ENCODE results near the gene ARHGAP45.
A peak's percentile ranks its signal among the peaks of the same experiment; 100 is the strongest.

ARHGAP45 gene

GRCh38 chr19:1136201-1136600 lies 69.2 kb downstream of the ARHGAP45 start:
- DNase-seq (no peak), ATAC-seq (no peak)
- Mint-ChIP-seq H3K9me3 (no peaks in the 10 kb centered on the region), H3K36me3 (ENCODE audit: low read depth) (peaks cover 9% of the 10 kb centered on the region), H3K4me1 (peaks cover 24% of the 10 kb centered on the region), H3K27me3 (no peaks in the 10 kb centered on the region), H3K27ac (peak overlapping the region; percentile 72), H3K4me3 (no peak overlapping the region)

Data from activated naive CD8-positive, alpha-beta T cell treated with anti-CD3 and anti-CD28 coated beads, Interleukin-2, amount 50 U/mL, for 24 hours (primary cell).